ENCODE data around the gene MRFAP1.

DNA sequence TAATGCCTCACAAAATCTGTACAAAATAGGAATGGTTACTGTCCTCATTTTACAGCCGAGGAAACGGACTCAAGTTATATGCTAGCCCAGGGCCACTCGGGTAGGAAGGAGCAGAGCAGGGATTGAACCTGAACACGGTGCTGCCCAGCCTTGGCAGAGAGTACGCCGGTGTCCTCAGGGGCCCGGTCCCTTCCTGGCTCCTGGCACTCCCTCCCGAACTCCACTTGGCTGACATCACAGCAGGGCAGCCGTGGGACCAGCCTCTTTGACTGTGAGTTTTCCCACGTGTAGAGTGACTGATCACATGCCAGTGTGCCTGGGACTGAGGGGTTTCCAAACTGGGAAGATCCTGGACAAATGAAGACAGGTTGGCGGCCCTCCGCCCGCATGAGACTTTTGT, 41.8 kb upstream of the MRFAP1 start:
- TF ChIP-seq CTCF (IDR thresholded peaks at IDR 0.05; ENCODE audit: insufficient read depth, low read length) (no peak), POLR2AphosphoS5 (IDR thresholded peaks at IDR 0.05; ENCODE audit: low read depth) (no peak)
- TF ChIP-seq, protein P1, sequence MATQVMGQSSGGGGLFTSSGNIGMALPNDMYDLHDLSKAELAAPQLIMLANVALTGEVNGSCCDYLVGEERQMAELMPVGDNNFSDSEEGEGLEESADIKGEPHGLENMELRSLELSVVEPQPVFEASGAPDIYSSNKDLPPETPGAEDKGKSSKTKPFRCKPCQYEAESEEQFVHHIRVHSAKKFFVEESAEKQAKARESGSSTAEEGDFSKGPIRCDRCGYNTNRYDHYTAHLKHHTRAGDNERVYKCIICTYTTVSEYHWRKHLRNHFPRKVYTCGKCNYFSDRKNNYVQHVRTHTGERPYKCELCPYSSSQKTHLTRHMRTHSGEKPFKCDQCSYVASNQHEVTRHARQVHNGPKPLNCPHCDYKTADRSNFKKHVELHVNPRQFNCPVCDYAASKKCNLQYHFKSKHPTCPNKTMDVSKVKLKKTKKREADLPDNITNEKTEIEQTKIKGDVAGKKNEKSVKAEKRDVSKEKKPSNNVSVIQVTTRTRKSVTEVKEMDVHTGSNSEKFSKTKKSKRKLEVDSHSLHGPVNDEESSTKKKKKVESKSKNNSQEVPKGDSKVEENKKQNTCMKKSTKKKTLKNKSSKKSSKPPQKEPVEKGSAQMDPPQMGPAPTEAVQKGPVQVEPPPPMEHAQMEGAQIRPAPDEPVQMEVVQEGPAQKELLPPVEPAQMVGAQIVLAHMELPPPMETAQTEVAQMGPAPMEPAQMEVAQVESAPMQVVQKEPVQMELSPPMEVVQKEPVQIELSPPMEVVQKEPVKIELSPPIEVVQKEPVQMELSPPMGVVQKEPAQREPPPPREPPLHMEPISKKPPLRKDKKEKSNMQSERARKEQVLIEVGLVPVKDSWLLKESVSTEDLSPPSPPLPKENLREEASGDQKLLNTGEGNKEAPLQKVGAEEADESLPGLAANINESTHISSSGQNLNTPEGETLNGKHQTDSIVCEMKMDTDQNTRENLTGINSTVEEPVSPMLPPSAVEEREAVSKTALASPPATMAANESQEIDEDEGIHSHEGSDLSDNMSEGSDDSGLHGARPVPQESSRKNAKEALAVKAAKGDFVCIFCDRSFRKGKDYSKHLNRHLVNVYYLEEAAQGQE (IDR thresholded peaks at IDR 0.05; ENCODE audit: insufficient replicate concordance, low read depth) = no peak

Data from HL-60 (cell line).